HEK293T (cell line): ENCODE measurements around the gene TSPAN17.

Experiments used
- BHLHE40 ChIP-seq: fragments of 450-650 bp; IDR thresholded peaks from 2 replicates; pipeline ENCODE4 v1.6.1; 2016; ENCODE audit warnings: mild to moderate bottlenecking, moderate library complexity, borderline replicate concordance
- ELF4 ChIP-seq: fragments of 450-650 bp; IDR thresholded peaks from 2 replicates; pipeline ENCODE4 v1.6.1; 2017; ENCODE audit warnings: antibody characterized with exemption
- FOXA1 ChIP-seq: fragments of 450-650 bp; IDR thresholded peaks from 2 replicates; pipeline ENCODE4 v1.6.1; 2016; ENCODE audit warnings: mild to moderate bottlenecking
- FOXK2 ChIP-seq: fragments of 450-650 bp; IDR thresholded peaks from 2 replicates; pipeline ENCODE4 v1.6.1; 2016; ENCODE audit warnings: mild to moderate bottlenecking
- FOXM1 ChIP-seq: fragments of 450-650 bp; IDR thresholded peaks from 2 replicates; pipeline ENCODE4 v1.6.1; 2017; ENCODE audit warnings: mild to moderate bottlenecking, borderline replicate concordance
- NFRKB ChIP-seq: fragments of 450-650 bp; IDR thresholded peaks from 2 replicates; pipeline ENCODE4 v1.6.1; 2016; ENCODE audit warnings: mild to moderate bottlenecking, moderate library complexity
- SP1 ChIP-seq: fragments of 450-650 bp; IDR thresholded peaks from 2 replicates; pipeline ENCODE4 v1.6.1; 2017
- TARDBP ChIP-seq: fragments of 450-650 bp; IDR thresholded peaks from 2 replicates; pipeline ENCODE4 v1.6.1; 2016

DNA sequence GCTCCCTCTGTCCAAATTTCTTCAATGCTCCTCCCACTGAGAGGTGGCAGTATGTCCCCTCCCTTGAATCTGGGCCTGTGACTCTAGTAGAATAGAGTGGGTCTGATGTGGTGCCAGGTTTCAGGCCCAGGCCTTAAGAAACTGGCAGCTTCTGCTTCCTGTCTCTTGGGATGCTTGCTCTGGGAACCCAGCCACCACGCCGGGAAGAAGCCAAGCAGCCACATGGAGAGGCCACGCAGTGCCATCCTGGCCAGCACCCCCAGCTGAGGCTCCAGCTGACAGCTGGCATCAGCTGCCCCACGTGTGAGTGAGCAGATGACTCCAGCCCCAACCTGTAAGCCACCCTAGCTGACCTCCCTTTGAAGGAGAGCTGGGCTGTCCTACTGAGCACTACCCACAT is 7.3 kb upstream of the TSPAN17 start:
- TF ChIP-seq NFRKB (no peak), TARDBP (no peak), FOXK2 (no peak), ELF4 (no peak), SP1 (no peak), BHLHE40 (no peak), FOXM1 (no peak), FOXA1 (no peak)
